Measurements from ENCODE around the gene ST8SIA2. TPM values are rescaled to one million over a fixed set of nuclear protein-coding genes. Genes with fewer than 3 reads are reported as not detected.

The ST8SIA2 gene
- total RNA-seq, 2 donors from 2014 or later: not detected

GRCh38 chr15:92505611-92506010 is 111.9 kb downstream of the ST8SIA2 start:
- Histone ChIP-seq H3K27ac (no peak overlapping the region), H3K4me1 (no peaks in the 10 kb centered on the region), H3K9me3 (no peaks in the 10 kb centered on the region), H3K36me3 (replicated peaks in 1 of 2; ENCODE audit: insufficient read depth in 1 of 2, low read depth in 2 of 2) (no peaks in the 10 kb centered on the region), H3K4me3 (no peak overlapping the region), H3K27me3 (no peaks in the 10 kb centered on the region)
- intact Hi-C loops (cut with DNase I): no loop called here
- 7 to 9% methylated on average over 1 of the region's 1 CpG for WGBS, 2 donors
- TF ChIP-seq, protein P1, sequence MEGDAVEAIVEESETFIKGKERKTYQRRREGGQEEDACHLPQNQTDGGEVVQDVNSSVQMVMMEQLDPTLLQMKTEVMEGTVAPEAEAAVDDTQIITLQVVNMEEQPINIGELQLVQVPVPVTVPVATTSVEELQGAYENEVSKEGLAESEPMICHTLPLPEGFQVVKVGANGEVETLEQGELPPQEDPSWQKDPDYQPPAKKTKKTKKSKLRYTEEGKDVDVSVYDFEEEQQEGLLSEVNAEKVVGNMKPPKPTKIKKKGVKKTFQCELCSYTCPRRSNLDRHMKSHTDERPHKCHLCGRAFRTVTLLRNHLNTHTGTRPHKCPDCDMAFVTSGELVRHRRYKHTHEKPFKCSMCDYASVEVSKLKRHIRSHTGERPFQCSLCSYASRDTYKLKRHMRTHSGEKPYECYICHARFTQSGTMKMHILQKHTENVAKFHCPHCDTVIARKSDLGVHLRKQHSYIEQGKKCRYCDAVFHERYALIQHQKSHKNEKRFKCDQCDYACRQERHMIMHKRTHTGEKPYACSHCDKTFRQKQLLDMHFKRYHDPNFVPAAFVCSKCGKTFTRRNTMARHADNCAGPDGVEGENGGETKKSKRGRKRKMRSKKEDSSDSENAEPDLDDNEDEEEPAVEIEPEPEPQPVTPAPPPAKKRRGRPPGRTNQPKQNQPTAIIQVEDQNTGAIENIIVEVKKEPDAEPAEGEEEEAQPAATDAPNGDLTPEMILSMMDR (IDR thresholded peaks at IDR 0.05): no peak
- DNase-seq (no peak), ATAC-seq (no peak)

DNA sequence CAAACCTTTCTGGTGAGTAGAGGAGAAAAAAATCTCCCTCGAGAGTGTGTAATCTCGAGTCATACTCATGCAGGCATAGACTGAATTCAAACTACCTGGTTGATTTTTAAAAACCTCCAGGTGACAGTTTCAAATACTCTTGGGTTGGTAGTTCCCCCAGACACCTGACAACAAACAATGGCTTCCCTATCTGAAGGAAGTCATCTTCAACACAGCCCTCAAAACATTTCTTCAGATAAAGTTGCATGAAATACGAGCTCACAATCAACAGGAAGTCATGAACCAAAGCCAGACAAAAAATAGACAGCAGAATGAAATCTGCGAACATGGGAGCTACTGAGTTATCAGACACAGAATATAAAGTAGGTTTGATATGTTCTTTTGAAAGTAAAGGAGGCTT is 112.8 kb downstream of the ST8SIA2 start:
- Histone ChIP-seq H3K4me1 (no peaks in the 10 kb centered on the region), H3K9me3 (no peaks in the 10 kb centered on the region), H3K27ac (no peak overlapping the region), H3K36me3 (replicated peaks in 1 of 2; ENCODE audit: insufficient read depth in 1 of 2, low read depth in 2 of 2) (no peaks in the 10 kb centered on the region), H3K4me3 (no peak overlapping the region), H3K27me3 (no peaks in the 10 kb centered on the region)
- intact Hi-C loops (cut with DNase I): no loop called here
- ATAC-seq: no peak
- DNase-seq: no peak
- 55 to 61% methylated on average over 4 of the region's 4 CpGs for WGBS, 2 donors
- TF ChIP-seq, protein P1 (IDR thresholded peaks at IDR 0.05): no peak
- TF ChIP-seq POLR2A (IDR thresholded peaks at IDR 0.05): no peak

- intact Hi-C loops (cut with DNase I): no loop called here
- Histone ChIP-seq H3K27me3 (no peaks in the 10 kb centered on the region), H3K9me3 (no peaks in the 10 kb centered on the region), H3K27ac (no peak overlapping the region), H3K4me3 (no peak overlapping the region), H3K36me3 (replicated peaks in 1 of 2; ENCODE audit: insufficient read depth in 1 of 2, low read depth in 2 of 2) (no peaks in the 10 kb centered on the region), H3K4me1 (no peaks in the 10 kb centered on the region)
- no peak for ATAC-seq
- WGBS, 2 donors: 63 to 73% methylated on average over 4 of the region's 4 CpGs
- DNase-seq: no peak
- TF ChIP-seq, protein P1 (IDR thresholded peaks at IDR 0.05): no peak
- no peak for TF ChIP-seq POLR2A (IDR thresholded peaks at IDR 0.05)
Measured at GRCh38 chr15:92510163-92510882, 116.6 kb downstream of the ST8SIA2 start.

Small RNAs within 50 kb of the gene (small RNA-seq; reads per million reads assigned to genes)
- not detected for gene RF01233
